ENCODE data around the gene PTPN11.
A peak's percentile ranks its signal among the peaks of the same experiment; 100 is the strongest.

The PTPN11 gene

GRCh38 chr12:112489456-112489855 is 70.7 kb downstream of the PTPN11 start:
- no peak overlapping the region for H2AK5ac ChIP-seq (ENCODE audit: low read length)

DNA sequence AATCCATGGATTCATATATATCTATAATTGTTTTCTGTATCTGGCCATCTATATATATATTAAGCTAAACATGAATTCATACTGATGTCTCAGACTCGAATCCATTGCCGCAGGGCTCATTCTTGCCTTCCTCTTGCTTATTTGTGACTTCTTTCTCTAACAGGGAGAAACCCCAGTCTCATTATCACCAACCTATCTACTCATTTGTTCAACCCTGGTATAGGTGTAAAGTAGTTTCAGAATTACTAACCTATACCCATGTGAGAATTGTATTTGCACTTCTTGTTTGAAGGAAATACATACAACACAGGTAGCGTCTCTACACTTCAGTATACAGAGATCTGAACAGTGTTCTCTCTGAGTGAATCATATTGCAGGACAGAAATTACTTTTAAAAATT is 77.7 kb downstream of the PTPN11 start:
- Histone ChIP-seq H2AFZ (ENCODE audit: insufficient read depth, low read length, poor library complexity) (no peak overlapping the region), H2AK5ac (ENCODE audit: low read length) (no peak overlapping the region), H3K27ac (ENCODE audit: low read depth, low read length) (no peak overlapping the region), H3K9me3 (ENCODE audit: insufficient read depth, low read depth, low read length) (no peaks in the 10 kb centered on the region), H3K14ac (ENCODE audit: low read length) (no peak overlapping the region), H3K27me3 (ENCODE audit: insufficient read depth, low read length) (no peaks in the 10 kb centered on the region), H3K4me1 (ENCODE audit: control insufficient read depth in 1 of 2, insufficient read depth in 2 of 2, low read length in 2 of 2) (no peaks in the 10 kb centered on the region), H3K36me3 (ENCODE audit: control insufficient read depth in 1 of 2, insufficient read depth in 2 of 2, low read length in 2 of 2) (peaks cover 23 to 24% of the 10 kb centered on the region in 2 experiments), H2BK5ac (ENCODE audit: low read depth, low read length, poor library complexity) (no peak overlapping the region), H2BK12ac (ENCODE audit: low read length) (no peak overlapping the region), H4K91ac (ENCODE audit: low read depth, low read length) (no peak overlapping the region), H2BK120ac (ENCODE audit: insufficient read depth, low read length, poor library complexity) (no peak overlapping the region), H3K18ac (ENCODE audit: low read length) (no peak overlapping the region), H4K8ac (ENCODE audit: low read depth, low read length) (no peak overlapping the region), H3K79me1 (ENCODE audit: low read length) (no peaks in the 10 kb centered on the region), H3K9ac (ENCODE audit: low read length) (no peak overlapping the region), H3K4me2 (ENCODE audit: low read length) (no peak overlapping the region), H3K4me3 (ENCODE audit: low read depth, low read length) (no peak overlapping the region), H4K12ac (ENCODE audit: low read depth, low read length) (no peak overlapping the region), H3K4ac (ENCODE audit: low read depth, low read length) (no peak overlapping the region), H3K23ac (ENCODE audit: low read length) (no peak overlapping the region), H3K79me2 (ENCODE audit: control insufficient read depth, insufficient read depth, low read length, poor library complexity) (no peaks in the 10 kb centered on the region)
- WGBS (ENCODE audit: extremely low coverage, insufficient coverage, insufficient read length) = no CpG with 5 or more reads among the region's 3 CpGs
- DNase-seq = no peak

More at GRCh38 chr12:112489456-112489855, 70.7 kb downstream of the PTPN11 start:
- Histone ChIP-seq H3K9me3 (ENCODE audit: insufficient read depth, low read depth, low read length) (no peaks in the 10 kb centered on the region), H3K9ac (ENCODE audit: low read length) (no peak overlapping the region), H2BK12ac (ENCODE audit: low read length) (no peak overlapping the region), H3K4ac (ENCODE audit: low read depth, low read length) (no peak overlapping the region), H4K8ac (ENCODE audit: low read depth, low read length) (no peak overlapping the region), H3K79me1 (ENCODE audit: low read length) (no peaks in the 10 kb centered on the region), H2BK120ac (ENCODE audit: insufficient read depth, low read length, poor library complexity) (no peak overlapping the region), H3K36me3 (ENCODE audit: control insufficient read depth in 1 of 2, insufficient read depth in 2 of 2, low read length in 2 of 2) (peaks cover 37 to 50% of the 10 kb centered on the region in 2 experiments), H2AFZ (ENCODE audit: insufficient read depth, low read length, poor library complexity) (no peak overlapping the region), H3K4me1 (ENCODE audit: control insufficient read depth in 1 of 2, insufficient read depth in 2 of 2, low read length in 2 of 2) (no peaks in the 10 kb centered on the region), H3K4me3 (ENCODE audit: low read depth, low read length) (no peak overlapping the region), H3K23ac (ENCODE audit: low read length) (no peak overlapping the region), H3K27me3 (ENCODE audit: insufficient read depth, low read length) (no peaks in the 10 kb centered on the region), H2BK5ac (ENCODE audit: low read depth, low read length, poor library complexity) (no peak overlapping the region), H3K18ac (ENCODE audit: low read length) (peak overlapping the region; percentile 18), H3K27ac (ENCODE audit: low read depth, low read length) (no peak overlapping the region), H4K91ac (ENCODE audit: low read depth, low read length) (no peak overlapping the region), H4K12ac (ENCODE audit: low read depth, low read length) (no peak overlapping the region), H3K79me2 (ENCODE audit: control insufficient read depth, insufficient read depth, low read length, poor library complexity) (no peaks in the 10 kb centered on the region), H3K14ac (ENCODE audit: low read length) (no peak overlapping the region), H3K4me2 (ENCODE audit: low read length) (no peak overlapping the region)
- DNase-seq = no peak
- WGBS (ENCODE audit: extremely low coverage, insufficient coverage, insufficient read length) = no CpG with 5 or more reads among the region's 6 CpGs

DNA sequence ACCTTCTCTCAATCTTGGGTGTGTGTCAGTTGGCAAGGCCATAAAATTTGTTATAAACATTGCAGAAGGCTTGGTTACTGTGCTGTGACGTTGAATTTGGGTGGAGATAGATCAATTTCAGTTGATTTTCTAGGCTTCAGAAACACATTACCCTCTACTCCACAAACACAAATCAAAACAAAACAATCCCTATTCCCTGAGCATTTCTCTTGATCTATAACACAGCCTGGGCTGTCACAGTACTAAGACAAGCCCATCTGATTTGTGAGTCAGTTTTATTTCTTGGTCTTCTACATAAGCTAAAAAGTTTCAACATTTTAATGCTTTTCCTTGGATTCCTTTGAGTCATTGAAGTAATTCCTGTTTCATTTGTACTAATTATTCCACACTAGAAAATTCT is 79.8 kb downstream of the PTPN11 start:
- H3K14ac ChIP-seq (ENCODE audit: low read length) = no peak overlapping the region
- no peak overlapping the region for H3K23ac ChIP-seq (ENCODE audit: low read length)
- peaks cover 19 to 28% of the 10 kb centered on the region in 2 experiments for H3K36me3 ChIP-seq (ENCODE audit: control insufficient read depth in 1 of 2, insufficient read depth in 2 of 2, low read length in 2 of 2)
- no CpG with 5 or more reads among the region's 1 CpG for WGBS (ENCODE audit: extremely low coverage, insufficient coverage, insufficient read length)
- no peaks in the 10 kb centered on the region for H3K4me1 ChIP-seq (ENCODE audit: control insufficient read depth in 1 of 2, insufficient read depth in 2 of 2, low read length in 2 of 2)
- H3K9ac ChIP-seq (ENCODE audit: low read length) = no peak overlapping the region
- H3K79me2 ChIP-seq (ENCODE audit: control insufficient read depth, insufficient read depth, low read length, poor library complexity) = no peaks in the 10 kb centered on the region
- H4K8ac ChIP-seq (ENCODE audit: low read depth, low read length) = no peak overlapping the region
- no peaks in the 10 kb centered on the region for H3K79me1 ChIP-seq (ENCODE audit: low read length)
- no peak overlapping the region for H3K4ac ChIP-seq (ENCODE audit: low read depth, low read length)
- no peak overlapping the region for H2AFZ ChIP-seq (ENCODE audit: insufficient read depth, low read length, poor library complexity)
- H3K27me3 ChIP-seq (ENCODE audit: insufficient read depth, low read length) = no peaks in the 10 kb centered on the region
- no peak overlapping the region for H4K91ac ChIP-seq (ENCODE audit: low read depth, low read length)
- H3K18ac ChIP-seq (ENCODE audit: low read length) = no peak overlapping the region
- no peak overlapping the region for H3K4me3 ChIP-seq (ENCODE audit: low read depth, low read length)
- no peak overlapping the region for H4K12ac ChIP-seq (ENCODE audit: low read depth, low read length)
- H2BK120ac ChIP-seq (ENCODE audit: insufficient read depth, low read length, poor library complexity) = no peak overlapping the region
- H2AK5ac ChIP-seq (ENCODE audit: low read length) = no peak overlapping the region
- H2BK12ac ChIP-seq (ENCODE audit: low read length) = no peak overlapping the region
- no peaks in the 10 kb centered on the region for H3K9me3 ChIP-seq (ENCODE audit: insufficient read depth, low read depth, low read length)
- H2BK5ac ChIP-seq (ENCODE audit: low read depth, low read length, poor library complexity) = no peak overlapping the region
- DNase-seq = no peak
- H3K4me2 ChIP-seq (ENCODE audit: low read length) = no peak overlapping the region
- H3K27ac ChIP-seq (ENCODE audit: low read depth, low read length) = no peak overlapping the region

- no peak for DNase-seq
- Histone ChIP-seq H3K4me1 (ENCODE audit: control insufficient read depth in 1 of 2, insufficient read depth in 2 of 2, low read length in 2 of 2) (no peaks in the 10 kb centered on the region), H3K9me3 (ENCODE audit: insufficient read depth, low read depth, low read length) (no peaks in the 10 kb centered on the region), H2BK12ac (ENCODE audit: low read length) (no peak overlapping the region), H3K14ac (ENCODE audit: low read length) (no peak overlapping the region), H3K27ac (ENCODE audit: low read depth, low read length) (no peak overlapping the region), H3K79me1 (ENCODE audit: low read length) (no peaks in the 10 kb centered on the region), H3K9ac (ENCODE audit: low read length) (no peak overlapping the region), H3K4me3 (ENCODE audit: low read depth, low read length) (no peak overlapping the region), H3K36me3 (ENCODE audit: control insufficient read depth in 1 of 2, insufficient read depth in 2 of 2, low read length in 2 of 2) (peaks cover 30 to 51% of the 10 kb centered on the region in 2 experiments), H3K79me2 (ENCODE audit: control insufficient read depth, insufficient read depth, low read length, poor library complexity) (no peaks in the 10 kb centered on the region), H3K23ac (ENCODE audit: low read length) (no peak overlapping the region), H3K4me2 (ENCODE audit: low read length) (no peak overlapping the region), H4K8ac (ENCODE audit: low read depth, low read length) (no peak overlapping the region), H2AK5ac (ENCODE audit: low read length) (no peak overlapping the region), H2AFZ (ENCODE audit: insufficient read depth, low read length, poor library complexity) (no peak overlapping the region), H4K12ac (ENCODE audit: low read depth, low read length) (no peak overlapping the region), H3K27me3 (ENCODE audit: insufficient read depth, low read length) (no peaks in the 10 kb centered on the region), H2BK120ac (ENCODE audit: insufficient read depth, low read length, poor library complexity) (no peak overlapping the region), H3K18ac (ENCODE audit: low read length) (no peak overlapping the region), H4K91ac (ENCODE audit: low read depth, low read length) (no peak overlapping the region), H3K4ac (ENCODE audit: low read depth, low read length) (no peak overlapping the region), H2BK5ac (ENCODE audit: low read depth, low read length, poor library complexity) (no peak overlapping the region)
- no CpG with 5 or more reads among the region's 4 CpGs for WGBS (ENCODE audit: extremely low coverage, insufficient coverage, insufficient read length)
Measured at GRCh38 chr12:112503512-112503911, 84.8 kb downstream of the PTPN11 start.

All from trophoblast cell (in vitro differentiated cells and primary cell).